HCT116 (cell line): ENCODE data around the gene CAPN10. TPM values are rescaled to one million over a fixed set of nuclear protein-coding genes. Genes with fewer than 3 reads are reported as not detected.

Source experiments
- ATAC-seq: fragments of 200-7000 bp; cut with Tn5 transposase; 2 replicates; pipeline ENCODE4 v1.9.1; 2020; ENCODE audit warnings: mild to moderate bottlenecking, moderate library complexity
- BruUV-seq: library from RNA; stranded (reverse); fragments of 400-500 nt; replicated peaks from 2 replicates; lab custom pipeline; 2021; lab: Mats Ljungman, UMichigan
- CTCF ChIA-PET: fragments of 300-600 bp; sonication (Branson Sonifier 250); formaldehyde crosslinking; loops from one replicate; lab custom pipeline; 2021; ENCODE audit warnings: antibody characterized with exemption; lab: Charles Lee
- POLR2A ChIA-PET: fragments of 300-600, 350-600 bp; sonication (Branson Sonifier 250); formaldehyde crosslinking; loops from one replicate; lab custom pipeline; 2021; ENCODE audit warnings: antibody characterized with exemption; lab: Charles Lee
- RAD21 ChIA-PET, 2 experiments: fragments of 300-600 bp; sonication (Branson Sonifier 250); formaldehyde crosslinking; loops; one replicate each; lab custom pipeline; 2023; ENCODE audit warnings: low total read pairs in 2 of 2; ENCODE audit not compliant: uncharacterized antibody in 2 of 2, unreplicated experiment in 2 of 2, low non-redundant PET in 1 of 2; lab: Charles Lee
- DNase-seq: peaks from one replicate; pipeline ENCODE4 v3.0.0-alpha.2; 2010; ENCODE audit warnings: low read depth, low spot score
- H2AFZ ChIP-seq: fragments of 200-600 bp; shearing (Covaris generic), sonication (generic); 2 replicates; pipeline ENCODE4 v1.6.1; 2017; ENCODE audit warnings: low read depth, mixed run types, mixed read lengths, antibody characterized with exemption, low read length; ENCODE audit not compliant: poor library complexity, severe bottlenecking
- H3K27ac ChIP-seq: 2 replicates; pipeline ENCODE4 v1.5.1; 2012; ENCODE audit warnings: low read depth, low read length
- H3K27me3 ChIP-seq: fragments of 200-600 bp; sonication (generic); 2 replicates; pipeline ENCODE4 v1.6.1; 2016; ENCODE audit warnings: mixed run types, low read length, mixed read lengths; ENCODE audit not compliant: insufficient read depth
- H3K36me3 ChIP-seq, 2 experiments: fragments of 200-500 bp in 1 of 2; fragments of 200-600 bp in 1 of 2; sonication (Bioruptor generic) in 1 of 2; sonication (generic) in 1 of 2; 2 replicates each; pipeline versions ENCODE4 v1.5.1 to v1.6.1; 2014 to 2016; ENCODE audit warnings: low read length in 2 of 2, inconsistent platforms in 1 of 2, mixed read lengths in 1 of 2, mixed run types in 1 of 2; ENCODE audit not compliant: insufficient read depth in 2 of 2, control insufficient read depth in 1 of 2
- H3K4me1 ChIP-seq, 2 experiments: fragments of 200-600 bp in 1 of 2; sonication (generic) in 1 of 2; 2 replicates each; pipeline versions ENCODE4 v1.5.1 to v1.6.1; 2012 to 2017; ENCODE audit warnings: low read length in 2 of 2, inconsistent platforms in 1 of 2, mild to moderate bottlenecking in 1 of 2, mixed read lengths in 1 of 2, mixed run types in 1 of 2, moderate library complexity in 1 of 2; ENCODE audit not compliant: insufficient read depth in 2 of 2, control insufficient read depth in 1 of 2
- H3K4me2 ChIP-seq: fragments of 200-600 bp; sonication (generic); 2 replicates; pipeline ENCODE4 v1.6.1; 2017; ENCODE audit warnings: mixed run types, low read length, mixed read lengths
- H3K4me3 ChIP-seq, 2 experiments: fragments of 200-600 bp in 1 of 2; sonication (generic) in 1 of 2; replicated peaks in 1 of 2; 2 replicates each; pipeline ENCODE4 v1.5.1; 2011 to 2016; ENCODE audit warnings: low read length in 2 of 2, control low read depth in 1 of 2, low read depth in 1 of 2, mild to moderate bottlenecking in 1 of 2, mixed read lengths in 1 of 2, mixed run types in 1 of 2
- H3K79me2 ChIP-seq: fragments of 200-600 bp; sonication (generic); 2 replicates; pipeline ENCODE4 v1.6.1; 2017; ENCODE audit warnings: mild to moderate bottlenecking, mixed run types, low read length, moderate library complexity, mixed read lengths; ENCODE audit not compliant: insufficient read depth
- H3K9ac ChIP-seq: fragments of 200-600 bp; sonication (generic); 2 replicates; pipeline ENCODE4 v1.6.1; 2016; ENCODE audit warnings: low read length, mixed read lengths
- H3K9me2 ChIP-seq: fragments of 200-600 bp; sonication (generic), shearing (Covaris generic); 2 replicates; pipeline ENCODE4 v1.6.1; 2017; ENCODE audit warnings: mixed run types, mild to moderate bottlenecking, moderate library complexity; ENCODE audit not compliant: insufficient read depth
- H3K9me3 ChIP-seq, 2 experiments: fragments of 200-500 bp in 1 of 2; fragments of 200-600 bp in 1 of 2; sonication (Bioruptor generic) in 1 of 2; sonication (generic) in 1 of 2; 2 replicates each; pipeline ENCODE4 v1.6.1; 2014 to 2017; ENCODE audit warnings: low read length in 2 of 2, mixed read lengths in 2 of 2, inconsistent platforms in 1 of 2, low read depth in 1 of 2, mild to moderate bottlenecking in 1 of 2, mixed run types in 1 of 2, moderate library complexity in 1 of 2; ENCODE audit not compliant: control insufficient read depth in 1 of 2, insufficient read depth in 1 of 2
- H4K20me1 ChIP-seq: fragments of 200-600 bp; sonication (generic), shearing (Covaris generic); 2 replicates; pipeline ENCODE4 v1.6.1; 2017; ENCODE audit warnings: mixed run types, mild to moderate bottlenecking, moderate library complexity; ENCODE audit not compliant: insufficient read depth
- CBX3 ChIP-seq: IDR thresholded peaks from 2 replicates; pipeline ENCODE4 v1.6.1; 2012; ENCODE audit warnings: low read depth
- EGR1 ChIP-seq: IDR thresholded peaks from 2 replicates; pipeline ENCODE4 v1.6.1; 2012; ENCODE audit warnings: low read depth
- ELF1 ChIP-seq: IDR thresholded peaks from 2 replicates; pipeline ENCODE4 v1.6.1; 2012; ENCODE audit warnings: low read depth, borderline replicate concordance
- EZH2 ChIP-seq: fragments of 200-600 bp; sonication (generic); IDR thresholded peaks from 2 replicates; pipeline ENCODE4 v1.6.1; 2017; ENCODE audit warnings: antibody characterized with exemption, mixed run types
- JUND ChIP-seq: IDR thresholded peaks from 2 replicates; pipeline ENCODE4 v1.6.1; 2012
- POLR2A ChIP-seq: IDR thresholded peaks from 2 replicates; pipeline ENCODE4 v1.7.0; 2011; ENCODE audit warnings: borderline replicate concordance; ENCODE audit not compliant: insufficient read depth, insufficient read length; ENCODE audit errors: extremely low read depth
- RAD21 ChIP-seq: IDR thresholded peaks from 2 replicates; pipeline ENCODE4 v1.6.1; 2012; ENCODE audit warnings: low read depth, mild to moderate bottlenecking
- TCF7L2 ChIP-seq: IDR thresholded peaks from 2 replicates; pipeline ENCODE4 v1.7.0; 2011; ENCODE audit warnings: borderline replicate concordance, inconsistent platforms; ENCODE audit not compliant: insufficient read depth, insufficient read length; ENCODE audit errors: extremely low read depth
- YY1 ChIP-seq: IDR thresholded peaks from 2 replicates; pipeline ENCODE4 v1.6.1; 2011; ENCODE audit warnings: low read length, low read depth, moderate library complexity, mild to moderate bottlenecking; ENCODE audit not compliant: insufficient replicate concordance; ENCODE audit errors: extremely low read depth
- ZBTB33 ChIP-seq: IDR thresholded peaks from 2 replicates; pipeline ENCODE4 v1.6.1; 2011; ENCODE audit warnings: mild to moderate bottlenecking, low read length, moderate library complexity; ENCODE audit not compliant: insufficient replicate concordance; ENCODE audit errors: extremely low read depth
- intact Hi-C: fragments of 100-400 bp; cut with micrococcal nuclease; formaldehyde crosslinking; loops from 2 replicates; pipeline ENCODE4 v1.10.0; 2022
- total RNA-seq: library from RNA; stranded (reverse); gene quantifications from one replicate; pipeline ENCODE4 v1.2.1, GENCODE V29; 2021; ENCODE audit not compliant: unreplicated experiment
- TF ChIP-seq, protein P1 (sequence below): IDR thresholded peaks from 2 replicates; pipeline ENCODE4 v1.6.1; 2012

Gene CAPN10
- total RNA-seq, 1 experiment from 2014 or later, result 40.7 TPM

DNA sequence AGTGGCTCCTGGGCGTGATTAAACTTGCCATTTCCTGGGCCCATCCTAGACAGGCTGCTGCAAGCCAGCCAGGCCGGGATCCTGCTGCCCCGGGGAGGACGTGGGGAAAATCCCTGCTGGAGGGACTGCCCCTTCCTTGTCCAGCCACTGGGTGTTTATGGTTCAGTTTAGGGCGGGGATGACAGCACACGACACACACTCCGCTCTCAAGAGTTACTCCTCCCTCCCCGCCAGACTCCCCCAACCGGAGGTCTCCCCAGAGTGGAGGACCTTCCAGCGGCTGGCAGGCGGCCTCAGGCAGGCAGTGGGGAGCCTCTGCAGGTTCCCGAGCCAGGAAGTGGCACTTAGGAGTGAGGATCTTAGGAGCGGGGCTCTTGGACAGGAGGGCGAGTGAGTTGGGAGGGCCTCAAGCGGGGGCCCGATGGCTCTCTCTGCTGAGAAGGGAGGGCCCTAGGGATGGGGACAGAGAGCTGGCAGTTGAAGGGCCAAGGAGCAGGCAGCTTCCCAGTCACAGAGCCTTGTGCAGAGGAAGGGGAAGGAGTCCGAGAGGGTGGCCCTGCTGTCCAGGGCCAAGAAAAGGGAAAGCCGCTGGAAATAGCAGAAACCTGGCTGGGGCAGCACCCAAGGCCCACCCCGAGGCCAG is 33.1 kb downstream of the CAPN10 start:
- intact Hi-C loops, result no loop called here
- ChIA-PET POLR2A (no interaction called here), RAD21 (no interaction called here)
- no peaks in the 10 kb centered on the region for H3K79me2 ChIP-seq
- no peaks in the 10 kb centered on the region for H3K9me2 ChIP-seq
- no peak overlapping the region for H3K4me3 ChIP-seq
- H3K9ac ChIP-seq, result no peak overlapping the region
- BruUV-seq, result no TSS peak
- H3K4me2 ChIP-seq, result no peak overlapping the region
- H3K36me3 ChIP-seq, result no peaks in the 10 kb centered on the region
- peaks cover 0 to 11% of the 10 kb centered on the region in 2 experiments; a peak in 2 of 4 replicates for H3K9me3 ChIP-seq
- no peak for ATAC-seq
- no peak overlapping the region for H3K27ac ChIP-seq
- H3K4me1 ChIP-seq, result no peaks in the 10 kb centered on the region
- no peaks in the 10 kb centered on the region for H3K27me3 ChIP-seq
- no peak for TF ChIP-seq CBX3
- TF ChIP-seq ZBTB33, result no peak
- TF ChIP-seq, all 23 proteins: peak for 0
- no peak overlapping the region for H2AFZ ChIP-seq
- no peak for DNase-seq
- H4K20me1 ChIP-seq, result no peaks in the 10 kb centered on the region
- CTCF ChIA-PET, result no interaction called here

- Histone ChIP-seq H3K4me3 (no peak overlapping the region), H3K27me3 (no peaks in the 10 kb centered on the region), H3K4me1 (no peaks in the 10 kb centered on the region), H3K4me2 (no peak overlapping the region), H3K27ac (no peak overlapping the region), H3K36me3 (no peaks in the 10 kb centered on the region), H4K20me1 (no peaks in the 10 kb centered on the region), H3K79me2 (no peaks in the 10 kb centered on the region), H3K9me3 (peaks cover 0 to 11% of the 10 kb centered on the region in 2 experiments; a peak in 2 of 4 replicates), H3K9ac (no peak overlapping the region), H2AFZ (no peak overlapping the region), H3K9me2 (no peaks in the 10 kb centered on the region)
- no TSS peak for BruUV-seq
- DNase-seq (no peak), ATAC-seq (no peak)
- POLR2A ChIA-PET, result no interaction called here
- CTCF ChIA-PET, result no interaction called here
- RAD21 ChIA-PET, result no interaction called here
- TF ChIP-seq EGR1, result no peak
- TF ChIP-seq RAD21, result no peak
- no peak for TF ChIP-seq EZH2
- TF ChIP-seq JUND, result no peak
- TF ChIP-seq, protein P1, sequence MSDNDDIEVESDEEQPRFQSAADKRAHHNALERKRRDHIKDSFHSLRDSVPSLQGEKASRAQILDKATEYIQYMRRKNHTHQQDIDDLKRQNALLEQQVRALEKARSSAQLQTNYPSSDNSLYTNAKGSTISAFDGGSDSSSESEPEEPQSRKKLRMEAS, result no peak
- TF ChIP-seq POLR2A, result no peak
- TF ChIP-seq TCF7L2, result no peak
- no peak for TF ChIP-seq YY1
- no peak for TF ChIP-seq ELF1
- intact Hi-C loops, result no loop called here
Measured at GRCh38 chr2:240620149-240620731, 33.7 kb downstream of the CAPN10 start.
